Measurements from ENCODE around the gene ARNT2. TPM values are rescaled to one million over a fixed set of nuclear protein-coding genes. Genes with fewer than 3 reads are reported as not detected.
A peak's percentile ranks its signal among the peaks of the same experiment; 100 is the strongest.

ARNT2 gene
- polyA plus RNA-seq, 5 donors, result 28.8 to 43.6 (median 33.8) TPM

GRCh38 chr15:80591938-80592825 lies 188.0 kb downstream of the ARNT2 start:
- no peak for DNase-seq

GRCh38 chr15:80593486-80594030 lies 189.4 kb downstream of the ARNT2 start:
- DNase-seq, result no peak

- DNase-seq, result no peak
Measured at GRCh38 chr15:80594091-80594889, 190.1 kb downstream of the ARNT2 start.

GRCh38 chr15:80595396-80595795 lies 191.2 kb downstream of the ARNT2 start:
- no peak for DNase-seq

- no peak for DNase-seq
Measured at GRCh38 chr15:80596521-80596976, 192.4 kb downstream of the ARNT2 start.

- no peak for DNase-seq
Measured at GRCh38 chr15:80597076-80597475, 192.9 kb downstream of the ARNT2 start.

GRCh38 chr15:80599359-80599758 lies 195.2 kb downstream of the ARNT2 start:
- no peak for DNase-seq

GRCh38 chr15:80600626-80601025 lies 196.4 kb downstream of the ARNT2 start:
- no peak for DNase-seq

GRCh38 chr15:80601256-80601655 lies 197.1 kb downstream of the ARNT2 start:
- no peak for DNase-seq

- peak; percentile 85 to 91 for DNase-seq
Measured at GRCh38 chr15:80604583-80605575, 200.7 kb downstream of the ARNT2 start.

GRCh38 chr15:80605591-80606150 lies 201.5 kb downstream of the ARNT2 start:
- no peak for DNase-seq

GRCh38 chr15:80606511-80607071 lies 202.4 kb downstream of the ARNT2 start:
- DNase-seq, result no peak

- no peak for DNase-seq
Measured at GRCh38 chr15:80607287-80607980, 203.3 kb downstream of the ARNT2 start.

GRCh38 chr15:80608688-80609087 lies 204.5 kb downstream of the ARNT2 start:
- DNase-seq, result no peak

- peak; percentile 62 to 74 for DNase-seq
Measured at GRCh38 chr15:80609091-80609490, 204.9 kb downstream of the ARNT2 start.

- DNase-seq, result no peak
Measured at GRCh38 chr15:80609512-80609946, 205.3 kb downstream of the ARNT2 start.

- DNase-seq, result no peak
Measured at GRCh38 chr15:80611543-80612080, 207.4 kb downstream of the ARNT2 start.

- DNase-seq, result no peak
Measured at GRCh38 chr15:80612118-80612823, 208.1 kb downstream of the ARNT2 start.

Data from right lung (tissue), 5 donors.